H1 (cell line): ENCODE measurements around the gene BCL3.

Experiments
- BCL11A ChIP-seq, 2 experiments: IDR thresholded peaks; one replicate each; pipeline ENCODE4 v1.6.1; 2011; ENCODE audit warnings: low read depth in 2 of 2, low read length in 2 of 2, mild to moderate bottlenecking in 2 of 2
- CREB1 ChIP-seq: IDR thresholded peaks from 2 replicates; pipeline ENCODE4 v1.6.1; 2012; ENCODE audit warnings: inconsistent platforms
- EP300 ChIP-seq, 2 experiments: IDR thresholded peaks; 1 replicate in 1 of 2; 2 replicates in 1 of 2; pipeline ENCODE4 v1.6.1; 2011 to 2012; ENCODE audit warnings: low read depth in 2 of 2, low read length in 2 of 2, mild to moderate bottlenecking in 2 of 2, borderline replicate concordance in 1 of 2, inconsistent platforms in 1 of 2, moderate library complexity in 1 of 2
- HDAC6 ChIP-seq: IDR thresholded peaks from one replicate; pipeline ENCODE4 v1.7.1; 2012; ENCODE audit warnings: low read depth, mild to moderate bottlenecking, inconsistent platforms, low read length, moderate library complexity
- KDM5A ChIP-seq: fragments of 200-600 bp; IDR thresholded peaks from 2 replicates; pipeline ENCODE4 v1.7.1; 2012; ENCODE audit warnings: mild to moderate bottlenecking, low read length, inconsistent platforms, mixed read lengths
- POLR2A ChIP-seq, 2 experiments: IDR thresholded peaks; 1 replicate in 1 of 2; 2 replicates in 1 of 2; pipeline ENCODE4 v1.6.1; 2011; ENCODE audit warnings: low read depth in 2 of 2, low read length in 2 of 2, mild to moderate bottlenecking in 2 of 2; ENCODE audit errors: control extremely low read depth in 1 of 2
- POLR2AphosphoS5 ChIP-seq: IDR thresholded peaks from 2 replicates; pipeline ENCODE4 v1.6.1; 2011; ENCODE audit warnings: low read depth, low read length
- SIX5 ChIP-seq: IDR thresholded peaks from 2 replicates; pipeline ENCODE4 v1.6.1; 2011; ENCODE audit warnings: mild to moderate bottlenecking, low read depth, low read length
- SP2 ChIP-seq: IDR thresholded peaks from 2 replicates; pipeline ENCODE4 v1.6.1; 2012; ENCODE audit warnings: mild to moderate bottlenecking, low read length, inconsistent platforms
- TEAD4 ChIP-seq: IDR thresholded peaks from 2 replicates; pipeline ENCODE4 v1.6.1; 2012; ENCODE audit warnings: low read depth, low read length, inconsistent platforms, mixed read lengths
- ZNF274 ChIP-seq: IDR thresholded peaks from 2 replicates; pipeline ENCODE4 v1.7.0; 2012; ENCODE audit warnings: low read length, borderline replicate concordance; ENCODE audit errors: extremely low read depth
- TF ChIP-seq, protein P1 (sequence below), 3 experiments: IDR thresholded peaks; 1 replicate in 2 of 3; 2 replicates in 1 of 3; pipeline versions ENCODE4 v1.5.1 to v1.6.1; 2011; ENCODE audit warnings: low read length in 3 of 3, mild to moderate bottlenecking in 3 of 3, inconsistent platforms in 2 of 3, low read depth in 1 of 3, moderate library complexity in 1 of 3; ENCODE audit not compliant: insufficient read depth in 1 of 3; ENCODE audit errors: control extremely low read depth in 1 of 3
- TF ChIP-seq, protein P2 (sequence below): IDR thresholded peaks from 2 replicates; pipeline ENCODE4 v1.6.1; 2012; ENCODE audit warnings: inconsistent platforms
- TF ChIP-seq, protein P3 (sequence below): IDR thresholded peaks from 2 replicates; pipeline ENCODE4 v1.6.1; 2011; ENCODE audit warnings: low read depth, mild to moderate bottlenecking, low read length; ENCODE audit not compliant: insufficient read depth

DNA sequence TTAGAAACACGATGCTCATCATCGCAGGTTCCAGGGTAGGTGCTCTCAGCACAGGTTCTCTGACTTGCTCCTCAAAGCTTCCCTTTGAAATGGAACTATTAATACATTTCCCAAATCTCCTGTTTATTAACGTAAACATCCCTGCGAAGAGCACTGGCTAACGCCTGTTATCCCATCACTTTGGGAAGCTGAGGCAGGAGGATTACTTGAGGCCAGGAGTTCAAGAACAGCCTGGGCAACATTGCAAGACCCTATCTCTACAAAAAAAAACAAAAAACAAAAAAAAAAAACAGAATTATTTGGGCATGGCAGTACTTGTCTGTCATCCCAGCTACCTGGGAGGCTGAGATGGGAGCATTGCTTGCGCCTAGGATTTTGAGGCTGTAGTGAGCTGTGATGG lies 30.9 kb upstream of the BCL3 start:
- TF ChIP-seq BCL11A (IDR thresholded peaks at IDR 0.05; ENCODE audit: low read depth in 2 of 2, low read length in 2 of 2) (no peak), CREB1 (no peak), TEAD4 (no peak), POLR2A (IDR thresholded peaks at IDR 0.05; ENCODE audit: control extremely low read depth in 1 of 2, low read depth in 2 of 2, low read length in 2 of 2) (no peak), SP2 (no peak), HDAC6 (no peak), SIX5 (no peak), KDM5A (no peak), POLR2AphosphoS5 (no peak), ZNF274 (no peak), EP300 (IDR thresholded peaks at IDR 0.05; ENCODE audit: borderline replicate concordance in 1 of 2, low read depth in 2 of 2, low read length in 2 of 2) (no peak)
- TF ChIP-seq, protein P1, sequence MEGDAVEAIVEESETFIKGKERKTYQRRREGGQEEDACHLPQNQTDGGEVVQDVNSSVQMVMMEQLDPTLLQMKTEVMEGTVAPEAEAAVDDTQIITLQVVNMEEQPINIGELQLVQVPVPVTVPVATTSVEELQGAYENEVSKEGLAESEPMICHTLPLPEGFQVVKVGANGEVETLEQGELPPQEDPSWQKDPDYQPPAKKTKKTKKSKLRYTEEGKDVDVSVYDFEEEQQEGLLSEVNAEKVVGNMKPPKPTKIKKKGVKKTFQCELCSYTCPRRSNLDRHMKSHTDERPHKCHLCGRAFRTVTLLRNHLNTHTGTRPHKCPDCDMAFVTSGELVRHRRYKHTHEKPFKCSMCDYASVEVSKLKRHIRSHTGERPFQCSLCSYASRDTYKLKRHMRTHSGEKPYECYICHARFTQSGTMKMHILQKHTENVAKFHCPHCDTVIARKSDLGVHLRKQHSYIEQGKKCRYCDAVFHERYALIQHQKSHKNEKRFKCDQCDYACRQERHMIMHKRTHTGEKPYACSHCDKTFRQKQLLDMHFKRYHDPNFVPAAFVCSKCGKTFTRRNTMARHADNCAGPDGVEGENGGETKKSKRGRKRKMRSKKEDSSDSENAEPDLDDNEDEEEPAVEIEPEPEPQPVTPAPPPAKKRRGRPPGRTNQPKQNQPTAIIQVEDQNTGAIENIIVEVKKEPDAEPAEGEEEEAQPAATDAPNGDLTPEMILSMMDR (IDR thresholded peaks at IDR 0.05; ENCODE audit: control extremely low read depth in 1 of 3, insufficient read depth in 1 of 3, low read depth in 1 of 3, low read length in 3 of 3): no peak
- TF ChIP-seq, protein P2, sequence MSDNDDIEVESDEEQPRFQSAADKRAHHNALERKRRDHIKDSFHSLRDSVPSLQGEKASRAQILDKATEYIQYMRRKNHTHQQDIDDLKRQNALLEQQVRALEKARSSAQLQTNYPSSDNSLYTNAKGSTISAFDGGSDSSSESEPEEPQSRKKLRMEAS: no peak
- TF ChIP-seq, protein P3, sequence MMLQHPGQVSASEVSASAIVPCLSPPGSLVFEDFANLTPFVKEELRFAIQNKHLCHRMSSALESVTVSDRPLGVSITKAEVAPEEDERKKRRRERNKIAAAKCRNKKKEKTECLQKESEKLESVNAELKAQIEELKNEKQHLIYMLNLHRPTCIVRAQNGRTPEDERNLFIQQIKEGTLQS: no peak
